Tibial nerve (tissue), 4 donors: ENCODE results near the gene ATG7. TPM values are rescaled to one million over a fixed set of nuclear protein-coding genes. Genes with fewer than 3 reads are reported as not detected.

Source experiments
- DNase-seq, 2 donors: peaks; one replicate each; pipeline ENCODE4 v3.0.0-alpha.2; 2019; ENCODE audit warnings: low spot score in 2 of 2
- H3K27ac ChIP-seq, 4 donors: fragments of 200-600 bp; sonication (generic) in 3 of 4; one replicate each; pipeline ENCODE4 v1.5.1; 2017 to 2019; ENCODE audit warnings: mild to moderate bottlenecking in 1 of 4
- H3K27me3 ChIP-seq, 2 donors: fragments of 200-600 bp; sonication (generic) in 1 of 2; one replicate each; pipeline versions ENCODE4 v1.5.1 to v1.6.0; 2017 to 2019
- H3K36me3 ChIP-seq, 3 donors: fragments of 200-600 bp; sonication (generic); one replicate each; pipeline ENCODE4 v1.5.1; 2018 to 2019
- H3K4me1 ChIP-seq, 4 donors: fragments of 200-600 bp; sonication (generic) in 3 of 4; one replicate each; pipeline ENCODE4 v1.5.1; 2017 to 2019
- H3K4me3 ChIP-seq, 4 donors: fragments of 200-600 bp; sonication (generic) in 3 of 4; one replicate each; pipeline ENCODE4 v1.5.1; 2017 to 2019; ENCODE audit warnings: mild to moderate bottlenecking in 1 of 4, moderate library complexity in 1 of 4
- H3K9me3 ChIP-seq, 4 donors: fragments of 200-600 bp; sonication (generic) in 3 of 4; one replicate each; pipeline ENCODE4 v1.5.1; 2017 to 2019
- EP300 ChIP-seq, 2 donors: sonication (generic); formaldehyde crosslinking; IDR thresholded peaks; one replicate each; pipeline ENCODE4 v1.6.1; 2017; ENCODE audit warnings: antibody characterized with exemption in 2 of 2, mild to moderate bottlenecking in 1 of 2
- POLR2A ChIP-seq, 2 donors: fragments of 450-650 bp; IDR thresholded peaks; one replicate each; pipeline ENCODE4 v1.6.1; 2017; ENCODE audit warnings: antibody characterized with exemption in 2 of 2, mild to moderate bottlenecking in 2 of 2, moderate library complexity in 2 of 2
- WGBS, 2 donors: methylation state at CpG; one replicate each; pipeline ENCODE4 v1.1.5; 2018; 5-methylcytosine and 5-hydroxymethylcytosine counted together
- total RNA-seq, 4 donors: library from RNA; depleted of rRNA; stranded (reverse); fragments of >200 nt; gene quantifications; one replicate each; pipeline ENCODE4 v1.1.0, GENCODE V29; 2016
- TF ChIP-seq, protein P1 (sequence below), 5 experiments: fragments of 200-600 bp in 3 of 5; fragments of 450-650 bp in 2 of 5; sonication (generic) in 3 of 5; IDR thresholded peaks; one replicate each; pipeline ENCODE4 v1.5.1; 2016 to 2019; ENCODE audit warnings: antibody characterized with exemption in 5 of 5, mild to moderate bottlenecking in 3 of 5, moderate library complexity in 2 of 5

Gene ATG7
- total RNA-seq, 4 donors from 2014 or later = 71.0 to 94.0 (median 76.2) TPM

DNA sequence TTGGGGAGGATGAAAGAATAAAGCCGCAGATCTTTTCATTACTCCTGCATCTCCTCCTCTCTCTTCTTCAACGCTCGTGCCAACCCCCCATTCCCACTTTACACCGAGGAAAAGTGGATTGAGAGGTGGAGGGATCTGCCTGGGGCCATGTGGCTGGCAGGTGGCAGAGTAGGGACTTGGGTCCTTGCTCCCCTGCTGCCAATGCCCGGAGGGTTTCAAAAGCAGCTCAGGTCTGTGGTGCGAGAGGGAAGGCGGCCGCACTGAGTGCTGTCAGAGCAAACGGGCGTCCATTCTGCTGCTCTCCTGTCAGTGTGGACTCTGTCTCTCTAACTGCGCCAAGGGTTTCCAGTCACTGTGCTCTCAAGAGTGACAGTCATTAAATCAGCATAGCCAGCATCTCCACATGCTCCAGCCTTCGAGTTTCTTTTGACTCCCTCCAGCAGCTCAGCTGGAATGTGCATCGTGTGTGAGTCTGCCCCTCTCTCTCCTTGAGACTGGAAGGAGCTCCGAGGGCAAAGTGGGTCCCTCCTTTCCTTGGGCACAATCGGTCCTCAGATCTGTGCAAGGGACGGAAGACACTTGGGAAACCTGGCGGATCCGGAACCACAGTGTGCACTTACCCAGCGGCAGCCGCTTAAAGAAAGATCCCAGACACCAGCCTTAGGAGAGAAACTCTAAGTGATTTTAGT, 302.9 kb downstream of the ATG7 start:
- peak overlapping the region in 2 of 4 donors; percentile 50 to 84 for H3K27ac ChIP-seq

DNA sequence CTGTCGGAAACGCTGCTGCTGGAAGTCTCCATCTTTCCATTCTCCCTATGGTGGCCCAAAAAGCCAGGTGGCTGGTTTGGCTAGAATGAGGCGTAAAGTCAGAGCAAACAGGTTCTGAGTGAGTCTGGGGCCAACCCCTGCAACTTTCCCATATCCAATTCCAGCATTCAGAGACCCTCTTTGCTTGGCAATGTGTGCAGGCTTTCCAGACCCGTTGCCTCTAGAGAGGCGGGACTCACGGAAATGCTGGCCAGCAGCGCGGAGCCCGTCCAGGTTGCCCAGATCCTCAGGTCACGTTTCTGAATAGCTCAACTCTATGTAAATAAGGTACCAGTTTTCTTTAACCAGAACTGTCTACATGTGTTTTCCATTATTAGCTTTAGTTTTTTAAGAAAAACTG, 303.5 kb downstream of the ATG7 start:
- no peak for DNase-seq
- Histone ChIP-seq H3K27me3 (no peaks in the 10 kb centered on the region), H3K27ac (peak overlapping the region in 2 of 4 donors; percentile 50 to 84), H3K36me3 (peaks cover 0 to 7% (median 0%) of the 10 kb centered on the region in 3 donors), H3K4me1 (peaks cover 0 to 84% (median 34%) of the 10 kb centered on the region in 4 donors), H3K9me3 (no peaks in the 10 kb centered on the region), H3K4me3 (no peak overlapping the region)
- WGBS, 2 donors = 79% methylated on average over 10 of the region's 10 CpGs
- TF ChIP-seq EP300 (IDR thresholded peaks at IDR 0.05) = no peak
- TF ChIP-seq POLR2A (IDR thresholded peaks at IDR 0.05) = no peak
- TF ChIP-seq, protein P1, sequence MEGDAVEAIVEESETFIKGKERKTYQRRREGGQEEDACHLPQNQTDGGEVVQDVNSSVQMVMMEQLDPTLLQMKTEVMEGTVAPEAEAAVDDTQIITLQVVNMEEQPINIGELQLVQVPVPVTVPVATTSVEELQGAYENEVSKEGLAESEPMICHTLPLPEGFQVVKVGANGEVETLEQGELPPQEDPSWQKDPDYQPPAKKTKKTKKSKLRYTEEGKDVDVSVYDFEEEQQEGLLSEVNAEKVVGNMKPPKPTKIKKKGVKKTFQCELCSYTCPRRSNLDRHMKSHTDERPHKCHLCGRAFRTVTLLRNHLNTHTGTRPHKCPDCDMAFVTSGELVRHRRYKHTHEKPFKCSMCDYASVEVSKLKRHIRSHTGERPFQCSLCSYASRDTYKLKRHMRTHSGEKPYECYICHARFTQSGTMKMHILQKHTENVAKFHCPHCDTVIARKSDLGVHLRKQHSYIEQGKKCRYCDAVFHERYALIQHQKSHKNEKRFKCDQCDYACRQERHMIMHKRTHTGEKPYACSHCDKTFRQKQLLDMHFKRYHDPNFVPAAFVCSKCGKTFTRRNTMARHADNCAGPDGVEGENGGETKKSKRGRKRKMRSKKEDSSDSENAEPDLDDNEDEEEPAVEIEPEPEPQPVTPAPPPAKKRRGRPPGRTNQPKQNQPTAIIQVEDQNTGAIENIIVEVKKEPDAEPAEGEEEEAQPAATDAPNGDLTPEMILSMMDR (IDR thresholded peaks at IDR 0.05) = no peak

More for the DNA sequence above, 302.9 kb downstream of the ATG7 start:
- Histone ChIP-seq H3K27me3 (no peaks in the 10 kb centered on the region), H3K4me1 (peaks cover 0 to 84% (median 34%) of the 10 kb centered on the region in 4 donors), H3K36me3 (peaks cover 0 to 7% (median 0%) of the 10 kb centered on the region in 3 donors), H3K9me3 (no peaks in the 10 kb centered on the region), H3K4me3 (no peak overlapping the region)
- DNase-seq = no peak
- TF ChIP-seq, protein P1 (IDR thresholded peaks at IDR 0.05) = no peak
- WGBS, 2 donors = 76 to 83% methylated on average over 20 of the region's 20 CpGs

DNA sequence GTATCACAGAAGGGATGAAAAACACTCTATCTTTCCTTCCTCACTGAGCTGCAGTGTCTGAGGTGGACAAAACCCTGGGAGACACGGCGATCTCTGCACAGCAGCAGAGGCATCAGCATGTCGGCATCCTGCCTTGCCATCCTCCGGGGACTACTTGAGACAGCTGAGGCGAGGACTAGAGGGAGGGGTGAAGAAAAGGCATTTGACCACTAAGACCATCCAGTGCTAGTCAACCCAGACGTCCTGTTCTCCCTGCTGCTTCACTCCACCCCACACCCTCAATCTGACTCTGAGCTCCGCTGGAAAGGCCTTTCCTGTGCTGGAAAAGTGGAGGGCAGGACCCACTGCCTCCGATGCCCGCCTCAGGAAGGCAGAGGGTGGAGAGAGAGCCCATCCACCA, 304.3 kb downstream of the ATG7 start:
- no peaks in the 10 kb centered on the region for H3K27me3 ChIP-seq
- H3K4me3 ChIP-seq = no peak overlapping the region
- 42 to 50% methylated on average over 9 of the region's 9 CpGs for WGBS, 2 donors
- no peaks in the 10 kb centered on the region for H3K9me3 ChIP-seq
- peaks cover 0 to 7% (median 0%) of the 10 kb centered on the region in 3 donors for H3K36me3 ChIP-seq
- no peak for DNase-seq
- H3K27ac ChIP-seq = peak overlapping the region in 3 of 4 donors; percentile 9 to 84 (median 58)
- H3K4me1 ChIP-seq = peaks cover 0 to 84% (median 38%) of the 10 kb centered on the region in 4 donors
- no peak for TF ChIP-seq POLR2A (IDR thresholded peaks at IDR 0.05)
- TF ChIP-seq, protein P1 (IDR thresholded peaks at IDR 0.05) = no peak

DNA sequence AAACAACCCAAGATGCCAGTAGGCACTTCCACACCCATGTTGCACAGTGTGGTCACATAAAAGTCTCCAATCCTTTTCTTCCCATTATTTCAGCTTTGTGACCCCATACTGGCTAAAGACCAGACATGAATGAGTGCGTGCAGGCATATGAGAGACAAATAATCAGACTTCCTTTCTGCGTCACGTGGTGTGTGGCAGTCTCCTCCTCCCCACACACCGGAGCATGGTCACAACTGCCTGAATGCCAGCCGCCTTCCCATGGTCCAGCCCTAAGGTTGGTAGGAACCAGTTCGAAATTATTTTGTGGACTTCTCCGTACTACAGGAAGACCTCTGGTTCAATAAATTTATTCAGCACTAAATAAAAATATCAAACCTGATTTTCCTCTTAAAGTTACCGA, 306.0 kb downstream of the ATG7 start:
- 63 to 68% methylated on average over 8 of the region's 8 CpGs for WGBS, 2 donors
- peaks cover 0 to 7% (median 0%) of the 10 kb centered on the region in 3 donors for H3K36me3 ChIP-seq
- no peaks in the 10 kb centered on the region for H3K9me3 ChIP-seq
- TF ChIP-seq EP300 (IDR thresholded peaks at IDR 0.05) = no peak
- TF ChIP-seq, protein P1 (IDR thresholded peaks at IDR 0.05) = no peak
- TF ChIP-seq POLR2A (IDR thresholded peaks at IDR 0.05) = no peak
- H3K27ac ChIP-seq = peak overlapping the region in 2 of 4 donors; percentile 58 to 84
- H3K4me1 ChIP-seq = peaks cover 0 to 88% (median 46%) of the 10 kb centered on the region in 4 donors
- no peak overlapping the region for H3K4me3 ChIP-seq
- no peaks in the 10 kb centered on the region for H3K27me3 ChIP-seq
- no peak for DNase-seq

DNA sequence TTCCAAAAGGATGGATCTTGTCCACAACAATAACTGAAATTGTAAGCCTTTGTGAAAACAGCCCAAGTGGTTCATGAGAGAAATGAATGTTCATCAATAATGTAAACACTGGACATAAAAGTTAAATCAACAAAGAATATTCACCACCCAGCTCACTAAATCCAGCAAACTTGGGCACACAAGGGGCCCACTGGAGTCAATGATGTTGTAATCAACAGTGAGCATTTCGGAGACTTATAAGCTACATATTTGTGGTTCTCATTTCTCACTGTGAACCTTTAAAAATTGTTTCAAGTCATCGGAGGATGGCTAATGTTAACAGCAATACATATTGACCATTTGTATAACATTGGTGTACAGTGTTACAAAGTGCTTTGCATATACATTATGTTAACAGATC, 308.4 kb downstream of the ATG7 start:
- H3K27ac ChIP-seq = peak overlapping the region in 3 of 4 donors; percentile 56 to 95 (median 88)
- 48 to 50% methylated on average over 2 of the region's 2 CpGs for WGBS, 2 donors
- H3K36me3 ChIP-seq = no peaks in the 10 kb centered on the region
- no peaks in the 10 kb centered on the region for H3K9me3 ChIP-seq
- H3K27me3 ChIP-seq = no peaks in the 10 kb centered on the region
- DNase-seq = no peak
- H3K4me1 ChIP-seq = peaks cover 0 to 90% (median 51%) of the 10 kb centered on the region in 4 donors
- TF ChIP-seq EP300 (IDR thresholded peaks at IDR 0.05) (no peak), POLR2A (IDR thresholded peaks at IDR 0.05) (no peak)
- TF ChIP-seq, protein P1 (IDR thresholded peaks at IDR 0.05) = no peak
- no peak overlapping the region for H3K4me3 ChIP-seq
